A172 (cell line): ENCODE data around the gene PACS2. TPM values are rescaled to one million over a fixed set of nuclear protein-coding genes. Genes with fewer than 3 reads are reported as not detected.

Experiments
- DNase-seq: peaks from one replicate; pipeline ENCODE4 v3.0.0-alpha.2; 2015; ENCODE audit warnings: low spot score
- total RNA-seq: library from RNA; depleted of rRNA; stranded (reverse); fragments of >200 nt; shearing (Covaris generic); gene quantifications from 2 replicates; pipeline ENCODE4 v1.2.3, GENCODE V29; 2014

Gene PACS2
- total RNA-seq, 1 experiment from 2014 or later = 35.9 TPM

DNA sequence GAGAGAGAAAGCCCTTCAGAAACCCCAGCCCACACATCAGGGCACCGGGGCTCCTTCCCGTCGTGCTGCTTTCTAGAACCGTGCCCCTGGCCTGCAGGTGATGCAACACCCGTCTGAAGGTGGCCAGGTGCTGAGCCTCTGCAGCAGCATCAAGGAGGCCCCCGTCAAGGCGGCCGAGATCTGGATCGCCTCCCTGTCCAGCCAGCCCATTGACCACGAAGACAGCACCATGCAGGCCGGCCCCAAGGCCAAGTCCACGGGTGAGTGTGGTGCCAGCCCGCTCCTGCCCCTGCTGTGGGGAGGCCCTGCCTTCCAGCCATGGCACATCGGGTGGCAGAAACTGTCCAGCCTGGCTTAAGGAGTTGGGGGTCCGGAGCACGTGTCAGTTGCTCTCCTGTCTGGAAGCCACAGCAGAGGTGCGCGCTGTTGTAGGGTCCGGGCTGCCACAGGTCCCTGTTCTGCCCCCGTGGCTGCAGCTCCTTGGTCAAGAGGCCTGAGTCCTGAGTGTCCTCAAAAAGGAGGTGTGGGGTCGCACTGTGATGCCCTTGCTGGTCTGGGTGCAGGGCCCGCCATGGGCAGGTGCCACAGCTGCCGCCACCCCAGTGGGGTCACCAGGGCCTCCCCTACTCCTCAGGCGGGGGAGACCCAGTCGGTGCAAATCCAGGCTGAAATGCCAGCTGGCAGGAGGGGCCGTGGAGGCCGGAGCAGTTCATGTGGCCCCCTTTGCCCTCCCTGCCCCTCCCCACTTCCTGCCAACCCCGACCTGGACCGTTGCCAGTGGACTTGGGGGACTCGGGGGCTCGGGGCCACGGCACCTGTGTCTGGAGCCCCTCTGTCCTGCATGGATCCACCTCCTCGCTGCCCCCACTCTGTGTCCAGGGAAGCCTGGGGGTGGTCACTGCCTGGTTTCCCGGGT, 52.8 kb downstream of the PACS2 start:
- no peak for DNase-seq

GRCh38 chr14:105368032-105368417, 53.5 kb downstream of the PACS2 start:
- no peak for DNase-seq

- no peak for DNase-seq
These were observed 53.9 kb downstream of the PACS2 start for GRCh38 chr14:105368426-105368825.

- no peak for DNase-seq
These were observed 54.5 kb downstream of the PACS2 start for GRCh38 chr14:105368910-105369652.

DNA sequence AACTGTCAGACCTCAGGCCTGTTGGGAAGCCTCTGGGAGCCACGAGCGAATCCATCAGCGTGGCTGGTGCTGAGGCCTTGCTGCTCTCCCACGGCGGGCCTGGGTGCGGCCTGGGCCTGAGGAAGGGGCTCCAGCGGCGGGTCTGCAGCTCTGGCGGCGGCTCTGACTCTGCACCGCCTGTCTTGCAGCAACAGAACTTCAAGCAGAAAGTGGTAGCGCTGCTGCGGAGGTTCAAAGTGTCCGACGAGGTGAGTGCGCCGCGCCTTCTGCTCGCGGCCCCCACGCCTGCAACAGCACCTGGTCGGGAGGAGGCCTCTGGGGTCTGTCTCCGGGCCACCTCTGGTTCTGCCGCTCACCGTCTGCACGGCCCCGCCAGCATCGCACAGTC, 55.1 kb downstream of the PACS2 start:
- no peak for DNase-seq

GRCh38 chr14:105374389-105374788, 59.8 kb downstream of the PACS2 start:
- DNase-seq = no peak

DNA sequence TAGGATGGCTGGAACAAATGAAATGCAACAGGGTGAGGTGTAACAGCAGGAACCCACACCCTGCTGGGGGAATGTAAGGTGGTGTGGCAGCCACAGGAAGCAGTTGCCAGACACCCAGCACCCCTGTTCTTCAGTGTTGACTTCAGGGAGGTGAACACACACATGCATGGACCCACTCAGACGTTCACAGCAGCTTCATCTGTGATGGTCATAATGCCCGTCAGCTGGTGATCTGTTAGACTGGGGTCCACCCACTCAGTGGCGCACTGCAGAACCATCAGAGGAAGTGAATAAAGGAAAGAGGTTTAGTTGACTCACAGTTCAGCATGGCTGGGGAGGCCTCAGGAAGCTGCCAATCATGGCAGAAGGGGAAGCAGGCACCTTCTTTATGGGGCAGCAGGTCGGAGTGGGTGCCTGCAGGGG, 61.1 kb downstream of the PACS2 start:
- no peak for DNase-seq

DNA sequence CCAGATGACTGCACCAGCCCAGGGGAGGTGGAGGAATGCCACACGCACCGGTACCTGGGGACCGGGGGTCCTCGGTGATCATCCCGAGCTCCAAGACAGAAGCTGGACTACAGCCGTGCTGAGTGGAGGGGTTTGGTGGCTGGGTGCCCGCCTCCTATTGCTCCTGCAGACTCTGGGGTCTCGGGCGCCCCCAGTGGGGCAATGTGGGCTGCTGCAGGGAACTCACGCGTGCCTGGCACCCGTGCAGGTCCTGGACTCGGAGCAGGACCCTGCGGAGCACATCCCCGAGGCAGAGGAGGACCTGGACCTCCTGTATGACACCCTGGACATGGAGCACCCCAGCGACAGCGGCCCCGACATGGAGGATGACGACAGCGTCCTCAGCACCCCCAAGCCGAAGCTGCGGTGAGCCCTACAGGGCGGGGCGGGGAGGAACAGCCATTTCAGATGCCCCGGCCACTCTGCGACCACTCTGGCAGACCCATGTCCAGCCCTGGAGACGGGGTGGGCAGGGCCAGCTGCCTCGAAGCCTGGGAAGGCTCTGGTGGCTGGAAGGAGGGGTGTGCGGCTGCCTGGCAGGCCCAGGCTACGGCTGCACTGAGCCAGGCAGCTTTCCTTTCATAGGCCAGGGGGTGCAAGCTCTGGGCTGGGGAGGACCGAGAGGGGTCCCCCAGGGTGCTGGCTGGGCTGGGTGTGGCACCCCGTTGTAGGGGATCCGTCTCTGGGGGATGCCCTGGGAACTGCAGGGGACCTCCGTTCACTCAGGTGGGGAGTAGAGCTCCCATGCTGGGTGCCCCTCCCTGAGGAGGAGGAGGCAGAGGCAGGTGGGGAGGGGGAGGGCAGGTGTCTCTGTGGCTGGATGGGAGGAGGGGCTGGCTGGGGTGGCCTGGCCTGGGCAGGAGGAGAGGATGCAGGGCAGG, 62.2 kb downstream of the PACS2 start:
- no peak for DNase-seq

DNA sequence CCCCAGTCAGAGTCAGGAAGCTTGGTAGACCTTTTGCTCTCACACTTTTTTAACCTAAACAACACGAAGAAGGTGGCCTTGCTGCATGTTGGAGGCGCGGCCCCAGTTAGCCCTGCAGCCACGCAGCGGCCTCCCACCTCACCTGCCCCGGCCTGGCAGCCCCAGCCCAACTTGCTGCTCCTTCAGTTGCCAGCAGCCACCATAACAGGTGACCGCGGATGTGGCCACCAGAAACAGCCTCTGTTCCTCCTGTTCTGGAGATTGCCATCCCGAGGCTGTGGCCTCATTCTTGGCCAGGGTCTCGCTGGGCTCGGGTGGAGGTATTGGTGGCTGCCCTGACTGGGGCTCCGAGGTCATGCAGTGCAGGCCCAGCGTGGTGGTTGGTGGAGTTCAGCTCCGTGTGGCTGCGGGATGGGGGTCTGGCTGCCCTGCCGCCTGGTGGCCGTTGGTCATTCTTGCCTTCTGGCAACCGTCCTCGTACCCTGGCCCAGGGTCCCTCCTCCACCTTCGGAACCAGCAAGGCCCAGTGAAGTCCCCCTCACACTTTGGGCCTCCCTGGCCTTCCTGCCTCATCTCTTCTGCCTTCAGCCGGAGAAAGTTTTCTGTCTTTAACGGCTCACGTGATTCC, 63.1 kb downstream of the PACS2 start:
- no peak for DNase-seq

DNA sequence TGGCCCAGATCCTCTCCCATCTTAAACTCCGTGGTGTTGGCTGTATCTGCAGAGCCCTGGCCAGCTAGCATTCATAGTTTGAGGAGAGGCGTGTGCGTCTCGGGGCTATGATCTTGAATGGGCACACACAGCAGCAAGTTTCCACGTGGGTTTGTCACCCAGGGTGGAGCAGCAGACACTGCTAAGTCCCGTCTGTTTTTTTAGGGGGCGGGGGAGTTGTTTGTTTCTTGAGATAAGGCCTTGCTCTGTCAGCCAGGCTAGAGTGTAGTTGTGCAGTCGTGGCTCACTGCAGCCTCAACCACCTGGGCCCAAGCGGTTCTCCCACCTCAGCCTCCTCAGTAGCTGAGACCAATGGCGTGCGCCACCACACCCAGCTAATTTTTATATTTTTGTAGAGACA, 63.7 kb downstream of the PACS2 start:
- no peak for DNase-seq

DNA sequence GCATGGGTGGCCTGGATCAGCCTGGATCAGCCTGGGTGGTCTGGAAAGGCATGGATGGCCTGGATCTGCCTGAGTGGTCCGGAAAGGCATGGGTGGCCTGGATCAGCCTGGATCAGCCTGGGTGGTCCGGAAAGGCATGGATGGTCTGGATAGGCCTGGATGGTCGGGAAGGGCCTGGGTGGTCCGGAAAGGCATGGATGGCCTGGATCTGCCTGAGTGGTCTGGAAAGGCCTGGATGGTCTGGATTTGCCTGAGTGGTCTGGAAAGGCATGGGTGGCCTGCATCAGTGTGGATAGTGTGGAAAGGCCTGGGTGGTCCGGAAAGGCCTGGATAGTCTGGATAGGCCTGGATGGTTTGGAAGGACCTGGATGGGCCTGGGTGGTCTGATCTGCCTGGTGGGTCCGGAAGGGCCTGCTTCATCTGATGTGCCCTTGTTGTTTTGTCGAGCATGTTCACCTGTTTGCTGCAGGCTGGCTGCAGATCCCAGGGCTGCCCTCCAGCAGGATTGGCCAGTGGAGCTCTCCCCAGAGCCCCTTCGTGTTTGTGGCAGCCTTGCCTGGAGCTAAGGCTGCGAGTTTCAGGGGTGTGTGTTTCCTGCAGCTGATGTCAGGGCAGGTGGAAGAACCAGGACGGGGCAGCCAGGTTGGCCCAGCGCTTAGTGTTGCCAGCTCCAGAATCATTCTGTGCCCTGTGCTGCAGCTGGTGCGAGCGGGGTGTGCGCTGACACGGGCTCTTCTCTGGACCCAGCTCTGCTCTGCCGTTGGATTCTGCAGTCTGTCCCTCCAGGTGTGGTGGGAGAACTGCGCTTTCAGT, 64.5 kb downstream of the PACS2 start:
- DNase-seq = no peak

GRCh38 chr14:105379946-105380345, 65.4 kb downstream of the PACS2 start:
- DNase-seq = no peak

DNA sequence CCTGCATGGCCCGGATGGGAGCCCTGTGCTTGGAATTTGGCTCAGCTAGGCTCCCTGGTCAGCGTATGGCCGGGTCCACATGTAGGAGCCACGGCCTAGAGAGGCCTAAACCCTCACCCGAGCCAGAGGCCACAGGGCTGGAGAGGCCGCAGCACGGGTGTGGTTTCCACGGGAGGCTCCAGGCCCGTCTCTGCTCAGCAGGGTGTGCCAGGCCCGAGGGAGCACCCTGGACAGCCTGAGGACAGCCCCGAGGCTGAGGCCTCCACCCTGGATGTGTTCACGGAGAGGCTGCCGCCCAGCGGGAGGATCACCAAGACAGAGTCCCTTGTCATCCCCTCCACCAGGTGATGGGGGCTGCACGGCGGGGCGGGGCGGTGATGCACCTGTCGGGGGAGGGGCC, 66.2 kb downstream of the PACS2 start:
- no peak for DNase-seq

DNA sequence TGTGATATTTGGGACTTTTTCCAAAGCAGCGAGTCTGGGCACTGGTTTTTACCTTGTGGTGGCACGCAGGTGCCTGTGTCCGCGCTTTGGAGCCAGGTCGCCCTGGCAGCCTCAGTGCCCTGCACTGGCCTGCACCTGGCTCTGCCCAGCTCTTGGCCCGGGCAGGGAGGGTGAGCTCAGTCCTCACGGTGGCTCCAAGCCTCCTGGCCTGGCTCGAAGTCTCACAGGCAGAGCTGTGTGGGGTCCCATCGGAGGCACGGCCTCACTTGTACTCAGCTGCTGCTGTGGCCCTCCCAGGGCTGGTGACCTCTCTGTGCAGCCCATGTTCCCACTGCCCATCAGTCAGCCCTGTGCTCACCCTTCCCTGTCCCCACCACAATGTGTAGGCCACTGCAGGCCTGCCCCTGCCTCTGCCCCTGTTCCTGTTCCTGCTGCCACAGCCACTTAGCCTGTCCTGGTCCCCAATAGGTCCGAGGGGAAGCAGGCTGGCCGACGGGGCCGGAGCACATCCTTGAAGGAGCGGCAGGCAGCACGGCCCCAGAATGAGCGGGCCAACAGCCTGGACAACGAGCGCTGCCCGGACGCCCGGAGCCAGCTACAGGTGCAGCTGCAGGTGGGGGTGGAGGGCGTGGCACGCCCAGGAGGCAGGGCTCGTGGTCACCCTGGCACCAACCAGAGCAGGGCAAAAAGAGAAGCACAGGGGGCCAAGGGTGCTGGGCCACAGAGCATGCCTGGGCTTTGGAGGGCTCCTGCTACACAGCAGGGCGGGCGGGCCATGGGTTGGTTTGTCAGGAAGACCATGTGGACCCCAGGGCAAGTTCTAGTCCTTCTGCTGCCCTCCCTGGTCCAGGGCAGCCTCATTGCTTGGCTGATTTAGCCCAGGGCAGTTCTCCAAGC, 67.1 kb downstream of the PACS2 start:
- DNase-seq = no peak

DNA sequence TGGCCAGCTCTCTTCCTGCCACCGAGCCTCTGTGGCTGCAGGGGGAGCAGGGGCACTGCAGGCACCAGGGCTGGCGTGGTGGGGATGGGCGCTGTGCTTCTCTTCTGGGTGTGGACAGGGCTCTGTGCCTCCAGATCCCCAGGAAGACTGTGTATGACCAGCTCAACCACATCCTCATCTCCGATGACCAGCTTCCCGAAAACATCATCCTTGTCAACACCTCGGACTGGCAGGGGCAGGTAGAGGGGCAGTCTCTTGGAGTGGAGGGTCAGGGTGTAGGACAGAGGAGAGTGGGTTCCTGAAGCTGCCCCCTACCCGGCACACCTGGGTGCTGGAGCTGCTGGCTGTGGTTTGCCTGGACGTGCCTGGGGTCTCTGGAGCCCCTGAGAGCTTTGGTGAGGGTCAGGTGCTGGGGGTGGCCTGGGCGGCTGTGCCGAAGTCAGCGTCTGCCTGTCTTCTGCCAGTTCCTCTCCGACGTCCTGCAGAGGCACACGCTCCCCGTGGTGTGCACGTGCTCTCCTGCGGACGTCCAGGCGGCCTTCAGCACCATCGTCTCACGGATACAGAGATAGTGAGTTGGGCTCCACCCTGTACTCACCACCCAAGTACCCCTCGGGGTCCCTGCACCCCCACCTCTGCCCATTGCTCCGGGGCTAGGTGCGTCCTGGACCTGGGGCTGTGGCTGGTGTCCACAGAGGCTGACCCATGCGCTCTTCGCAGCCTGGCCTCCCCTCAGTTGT, 68.0 kb downstream of the PACS2 start:
- DNase-seq = no peak

DNA sequence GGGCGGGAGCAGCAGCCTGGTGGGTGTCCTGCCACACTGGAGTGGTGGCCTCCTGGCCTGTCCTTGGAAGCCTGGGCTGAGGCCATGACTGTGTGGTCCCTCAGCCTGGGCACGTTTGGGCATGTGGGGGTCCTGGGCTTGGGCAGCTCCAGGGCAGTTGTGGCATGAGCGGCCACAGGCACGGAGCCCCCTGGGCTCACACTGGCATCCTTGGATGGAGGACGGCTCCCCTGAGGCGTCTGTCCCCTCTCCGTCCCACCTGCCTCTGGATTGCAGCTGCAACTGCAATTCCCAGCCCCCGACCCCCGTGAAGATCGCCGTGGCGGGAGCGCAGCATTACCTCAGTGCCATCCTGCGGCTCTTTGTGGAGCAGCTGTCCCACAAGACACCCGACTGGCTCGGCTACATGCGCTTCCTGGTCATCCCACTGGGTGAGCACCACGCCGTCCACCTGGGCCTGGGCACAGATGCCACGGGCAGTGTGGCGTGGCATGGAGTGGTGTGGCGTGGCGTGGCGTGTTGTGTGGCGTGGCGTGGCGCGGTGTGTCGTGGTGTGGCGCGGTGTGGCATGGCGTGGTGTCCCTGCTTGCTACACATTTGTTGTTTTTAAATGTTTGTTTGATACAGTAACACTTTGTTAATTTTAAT, 68.7 kb downstream of the PACS2 start:
- no peak for DNase-seq

GRCh38 chr14:105384041-105384557, 69.6 kb downstream of the PACS2 start:
- no peak for DNase-seq
